HCT116 (cell line): ENCODE results near the gene LSS. TPM values are rescaled to one million over a fixed set of nuclear protein-coding genes. Genes with fewer than 3 reads are reported as not detected.

Source experiments
- ATAC-seq: fragments of 200-7000 bp; cut with Tn5 transposase; 2 replicates; pipeline ENCODE4 v1.9.1; 2020; ENCODE audit warnings: mild to moderate bottlenecking, moderate library complexity
- BruUV-seq: library from RNA; stranded (reverse); fragments of 400-500 nt; replicated peaks from 2 replicates; lab custom pipeline; 2021; lab: Mats Ljungman, UMichigan
- CTCF ChIA-PET: fragments of 300-600 bp; sonication (Branson Sonifier 250); formaldehyde crosslinking; loops from one replicate; lab custom pipeline; 2021; ENCODE audit warnings: antibody characterized with exemption; lab: Charles Lee
- POLR2A ChIA-PET: fragments of 300-600, 350-600 bp; sonication (Branson Sonifier 250); formaldehyde crosslinking; loops from one replicate; lab custom pipeline; 2021; ENCODE audit warnings: antibody characterized with exemption; lab: Charles Lee
- RAD21 ChIA-PET, 2 experiments: fragments of 300-600 bp; sonication (Branson Sonifier 250); formaldehyde crosslinking; loops; one replicate each; lab custom pipeline; 2023; ENCODE audit warnings: low total read pairs in 2 of 2; ENCODE audit not compliant: uncharacterized antibody in 2 of 2, unreplicated experiment in 2 of 2, low non-redundant PET in 1 of 2; lab: Charles Lee
- DNase-seq: peaks from one replicate; pipeline ENCODE4 v3.0.0-alpha.2; 2010; ENCODE audit warnings: low read depth, low spot score
- H2AFZ ChIP-seq: fragments of 200-600 bp; shearing (Covaris generic), sonication (generic); 2 replicates; pipeline ENCODE4 v1.6.1; 2017; ENCODE audit warnings: low read depth, mixed run types, mixed read lengths, antibody characterized with exemption, low read length; ENCODE audit not compliant: poor library complexity, severe bottlenecking
- H3K27ac ChIP-seq: 2 replicates; pipeline ENCODE4 v1.5.1; 2012; ENCODE audit warnings: low read depth, low read length
- H3K27me3 ChIP-seq: fragments of 200-600 bp; sonication (generic); 2 replicates; pipeline ENCODE4 v1.6.1; 2016; ENCODE audit warnings: mixed run types, low read length, mixed read lengths; ENCODE audit not compliant: insufficient read depth
- H3K36me3 ChIP-seq, 2 experiments: fragments of 200-500 bp in 1 of 2; fragments of 200-600 bp in 1 of 2; sonication (Bioruptor generic) in 1 of 2; sonication (generic) in 1 of 2; 2 replicates each; pipeline versions ENCODE4 v1.5.1 to v1.6.1; 2014 to 2016; ENCODE audit warnings: low read length in 2 of 2, inconsistent platforms in 1 of 2, mixed read lengths in 1 of 2, mixed run types in 1 of 2; ENCODE audit not compliant: insufficient read depth in 2 of 2, control insufficient read depth in 1 of 2
- H3K4me1 ChIP-seq, 2 experiments: fragments of 200-600 bp in 1 of 2; sonication (generic) in 1 of 2; 2 replicates each; pipeline versions ENCODE4 v1.5.1 to v1.6.1; 2012 to 2017; ENCODE audit warnings: low read length in 2 of 2, inconsistent platforms in 1 of 2, mild to moderate bottlenecking in 1 of 2, mixed read lengths in 1 of 2, mixed run types in 1 of 2, moderate library complexity in 1 of 2; ENCODE audit not compliant: insufficient read depth in 2 of 2, control insufficient read depth in 1 of 2
- H3K4me2 ChIP-seq: fragments of 200-600 bp; sonication (generic); 2 replicates; pipeline ENCODE4 v1.6.1; 2017; ENCODE audit warnings: mixed run types, low read length, mixed read lengths
- H3K4me3 ChIP-seq, 2 experiments: fragments of 200-600 bp in 1 of 2; sonication (generic) in 1 of 2; replicated peaks in 1 of 2; 2 replicates each; pipeline ENCODE4 v1.5.1; 2011 to 2016; ENCODE audit warnings: low read length in 2 of 2, control low read depth in 1 of 2, low read depth in 1 of 2, mild to moderate bottlenecking in 1 of 2, mixed read lengths in 1 of 2, mixed run types in 1 of 2
- H3K79me2 ChIP-seq: fragments of 200-600 bp; sonication (generic); 2 replicates; pipeline ENCODE4 v1.6.1; 2017; ENCODE audit warnings: mild to moderate bottlenecking, mixed run types, low read length, moderate library complexity, mixed read lengths; ENCODE audit not compliant: insufficient read depth
- H3K9ac ChIP-seq: fragments of 200-600 bp; sonication (generic); 2 replicates; pipeline ENCODE4 v1.6.1; 2016; ENCODE audit warnings: low read length, mixed read lengths
- H3K9me2 ChIP-seq: fragments of 200-600 bp; sonication (generic), shearing (Covaris generic); 2 replicates; pipeline ENCODE4 v1.6.1; 2017; ENCODE audit warnings: mixed run types, mild to moderate bottlenecking, moderate library complexity; ENCODE audit not compliant: insufficient read depth
- H3K9me3 ChIP-seq, 2 experiments: fragments of 200-500 bp in 1 of 2; fragments of 200-600 bp in 1 of 2; sonication (Bioruptor generic) in 1 of 2; sonication (generic) in 1 of 2; 2 replicates each; pipeline ENCODE4 v1.6.1; 2014 to 2017; ENCODE audit warnings: low read length in 2 of 2, mixed read lengths in 2 of 2, inconsistent platforms in 1 of 2, low read depth in 1 of 2, mild to moderate bottlenecking in 1 of 2, mixed run types in 1 of 2, moderate library complexity in 1 of 2; ENCODE audit not compliant: control insufficient read depth in 1 of 2, insufficient read depth in 1 of 2
- H4K20me1 ChIP-seq: fragments of 200-600 bp; sonication (generic), shearing (Covaris generic); 2 replicates; pipeline ENCODE4 v1.6.1; 2017; ENCODE audit warnings: mixed run types, mild to moderate bottlenecking, moderate library complexity; ENCODE audit not compliant: insufficient read depth
- CBX3 ChIP-seq: IDR thresholded peaks from 2 replicates; pipeline ENCODE4 v1.6.1; 2012; ENCODE audit warnings: low read depth
- CEBPB ChIP-seq: IDR thresholded peaks from 2 replicates; pipeline ENCODE4 v1.6.1; 2012; ENCODE audit warnings: low read depth
- EZH2 ChIP-seq: fragments of 200-600 bp; sonication (generic); IDR thresholded peaks from 2 replicates; pipeline ENCODE4 v1.6.1; 2017; ENCODE audit warnings: antibody characterized with exemption, mixed run types
- FOSL1 ChIP-seq: IDR thresholded peaks from 2 replicates; pipeline ENCODE4 v1.6.1; 2012; ENCODE audit warnings: low read depth
- POLR2A ChIP-seq: IDR thresholded peaks from 2 replicates; pipeline ENCODE4 v1.7.0; 2011; ENCODE audit warnings: borderline replicate concordance; ENCODE audit not compliant: insufficient read depth, insufficient read length; ENCODE audit errors: extremely low read depth
- POLR2AphosphoS5 ChIP-seq: IDR thresholded peaks from 2 replicates; pipeline ENCODE4 v1.6.1; 2011; ENCODE audit warnings: mild to moderate bottlenecking, low read depth, low read length, moderate library complexity
- RAD21 ChIP-seq: IDR thresholded peaks from 2 replicates; pipeline ENCODE4 v1.6.1; 2012; ENCODE audit warnings: low read depth, mild to moderate bottlenecking
- SIN3A ChIP-seq: IDR thresholded peaks from 2 replicates; pipeline ENCODE4 v1.6.1; 2012; ENCODE audit warnings: low read depth
- SP1 ChIP-seq: IDR thresholded peaks from 2 replicates; pipeline ENCODE4 v1.6.1; 2012; ENCODE audit warnings: low read depth
- TCF7L2 ChIP-seq: IDR thresholded peaks from 2 replicates; pipeline ENCODE4 v1.7.0; 2011; ENCODE audit warnings: borderline replicate concordance, inconsistent platforms; ENCODE audit not compliant: insufficient read depth, insufficient read length; ENCODE audit errors: extremely low read depth
- ZFX ChIP-seq: fragments of 450-650 bp; IDR thresholded peaks from 2 replicates; pipeline ENCODE4 v1.6.1; 2017
- intact Hi-C: fragments of 100-400 bp; cut with micrococcal nuclease; formaldehyde crosslinking; loops from 2 replicates; pipeline ENCODE4 v1.10.0; 2022
- total RNA-seq: library from RNA; stranded (reverse); gene quantifications from one replicate; pipeline ENCODE4 v1.2.1, GENCODE V29; 2021; ENCODE audit not compliant: unreplicated experiment
- TF ChIP-seq, protein P1 (sequence below), 3 experiments: fragments of 200-600 bp in 1 of 3; sonication (generic) in 1 of 3; IDR thresholded peaks in 2 of 3; conservative IDR thresholded peaks in 1 of 3; 2 replicates each; pipeline ENCODE4 v1.5.1; 2012 to 2017; ENCODE audit warnings: low read depth in 2 of 3, low read length in 2 of 3, antibody characterized with exemption in 1 of 3, borderline replicate concordance in 1 of 3, control low read depth in 1 of 3, mild to moderate bottlenecking in 1 of 3, mixed read lengths in 1 of 3, mixed run types in 1 of 3, moderate library complexity in 1 of 3; ENCODE audit not compliant: insufficient read depth in 1 of 3

The LSS gene
- total RNA-seq, 1 experiment from 2014 or later = 44.7 TPM

DNA sequence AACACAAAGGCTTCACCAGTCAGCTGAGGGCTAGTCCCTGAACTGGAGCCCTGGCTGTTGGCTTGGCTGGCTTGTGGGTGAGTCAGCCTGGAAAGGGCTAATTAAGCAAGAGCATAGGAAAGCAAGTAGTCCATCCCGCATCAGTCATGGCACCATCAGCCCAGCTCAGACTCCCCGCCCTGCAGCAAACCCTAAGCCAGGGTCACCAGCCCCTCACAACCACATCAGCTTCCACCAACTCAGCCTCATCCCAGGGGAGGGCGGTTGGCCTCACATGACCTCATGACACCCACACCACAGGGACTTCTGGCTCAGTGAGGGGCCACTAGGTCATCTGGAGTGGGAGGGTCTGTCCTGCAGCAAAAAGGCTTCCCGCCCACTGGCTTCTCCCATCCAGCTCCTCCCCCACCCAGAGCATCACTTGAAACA lies 37.3 kb downstream of the LSS start:
- Histone ChIP-seq H3K4me1 (peaks cover 14 to 19% of the 10 kb centered on the region in 2 experiments), H3K79me2 (no peaks in the 10 kb centered on the region), H3K27me3 (no peaks in the 10 kb centered on the region), H3K9me2 (no peaks in the 10 kb centered on the region), H3K36me3 (peaks cover 0 to 4% of the 10 kb centered on the region in 2 experiments; a peak in 1 of 4 replicates), H3K9ac (no peak overlapping the region), H2AFZ (no peak overlapping the region), H3K4me2 (no peak overlapping the region), H3K9me3 (no peaks in the 10 kb centered on the region), H3K27ac (no peak overlapping the region), H4K20me1 (no peaks in the 10 kb centered on the region), H3K4me3 (no peak overlapping the region)
- intact Hi-C loops = no loop called here
- ATAC-seq = no peak
- ChIA-PET RAD21 (no interaction called here), CTCF (no interaction called here), POLR2A (no interaction called here)
- no peak for DNase-seq
- no TSS peak for BruUV-seq
- no peak for TF ChIP-seq CBX3
- TF ChIP-seq POLR2A = no peak
- TF ChIP-seq SP1 = no peak
- no peak for TF ChIP-seq POLR2AphosphoS5
- no peak for TF ChIP-seq ZFX
- TF ChIP-seq, protein P1, sequence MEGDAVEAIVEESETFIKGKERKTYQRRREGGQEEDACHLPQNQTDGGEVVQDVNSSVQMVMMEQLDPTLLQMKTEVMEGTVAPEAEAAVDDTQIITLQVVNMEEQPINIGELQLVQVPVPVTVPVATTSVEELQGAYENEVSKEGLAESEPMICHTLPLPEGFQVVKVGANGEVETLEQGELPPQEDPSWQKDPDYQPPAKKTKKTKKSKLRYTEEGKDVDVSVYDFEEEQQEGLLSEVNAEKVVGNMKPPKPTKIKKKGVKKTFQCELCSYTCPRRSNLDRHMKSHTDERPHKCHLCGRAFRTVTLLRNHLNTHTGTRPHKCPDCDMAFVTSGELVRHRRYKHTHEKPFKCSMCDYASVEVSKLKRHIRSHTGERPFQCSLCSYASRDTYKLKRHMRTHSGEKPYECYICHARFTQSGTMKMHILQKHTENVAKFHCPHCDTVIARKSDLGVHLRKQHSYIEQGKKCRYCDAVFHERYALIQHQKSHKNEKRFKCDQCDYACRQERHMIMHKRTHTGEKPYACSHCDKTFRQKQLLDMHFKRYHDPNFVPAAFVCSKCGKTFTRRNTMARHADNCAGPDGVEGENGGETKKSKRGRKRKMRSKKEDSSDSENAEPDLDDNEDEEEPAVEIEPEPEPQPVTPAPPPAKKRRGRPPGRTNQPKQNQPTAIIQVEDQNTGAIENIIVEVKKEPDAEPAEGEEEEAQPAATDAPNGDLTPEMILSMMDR (IDR thresholded peaks at IDR 0.05 in 2 of 3, conservative IDR thresholded peaks at IDR 0.05 in 1 of 3; ENCODE audit: borderline replicate concordance in 1 of 3, insufficient read depth in 1 of 3, low read depth in 2 of 3, low read length in 2 of 3) = no peak
- no peak for TF ChIP-seq CEBPB
- TF ChIP-seq RAD21 = no peak
- TF ChIP-seq EZH2 = no peak
- no peak for TF ChIP-seq FOSL1
- TF ChIP-seq SIN3A = no peak
- TF ChIP-seq TCF7L2 = no peak
